Measurements from ENCODE around the gene WARS2.

- TF ChIP-seq, protein P1, sequence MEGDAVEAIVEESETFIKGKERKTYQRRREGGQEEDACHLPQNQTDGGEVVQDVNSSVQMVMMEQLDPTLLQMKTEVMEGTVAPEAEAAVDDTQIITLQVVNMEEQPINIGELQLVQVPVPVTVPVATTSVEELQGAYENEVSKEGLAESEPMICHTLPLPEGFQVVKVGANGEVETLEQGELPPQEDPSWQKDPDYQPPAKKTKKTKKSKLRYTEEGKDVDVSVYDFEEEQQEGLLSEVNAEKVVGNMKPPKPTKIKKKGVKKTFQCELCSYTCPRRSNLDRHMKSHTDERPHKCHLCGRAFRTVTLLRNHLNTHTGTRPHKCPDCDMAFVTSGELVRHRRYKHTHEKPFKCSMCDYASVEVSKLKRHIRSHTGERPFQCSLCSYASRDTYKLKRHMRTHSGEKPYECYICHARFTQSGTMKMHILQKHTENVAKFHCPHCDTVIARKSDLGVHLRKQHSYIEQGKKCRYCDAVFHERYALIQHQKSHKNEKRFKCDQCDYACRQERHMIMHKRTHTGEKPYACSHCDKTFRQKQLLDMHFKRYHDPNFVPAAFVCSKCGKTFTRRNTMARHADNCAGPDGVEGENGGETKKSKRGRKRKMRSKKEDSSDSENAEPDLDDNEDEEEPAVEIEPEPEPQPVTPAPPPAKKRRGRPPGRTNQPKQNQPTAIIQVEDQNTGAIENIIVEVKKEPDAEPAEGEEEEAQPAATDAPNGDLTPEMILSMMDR (IDR thresholded peaks at IDR 0.05; ENCODE audit: low read length), result no peak
- no peak for TF ChIP-seq EZH2 (IDR thresholded peaks at IDR 0.05; ENCODE audit: borderline replicate concordance, low read length)
Observed at GRCh38 chr1:119003413-119004128, 136.9 kb downstream of the WARS2 start.

Measured in OCI-LY1 (cell line).